Medulla oblongata (tissue), 1 donor: ENCODE measurements around the gene RHBDF1.
A peak's percentile ranks its signal among the peaks of the same experiment; 100 is the strongest.

Experiments used
- DNase-seq: peaks from one replicate; pipeline ENCODE4 v3.0.0-alpha.2; 2015; ENCODE audit errors: extremely low spot score

RHBDF1 gene, protein sequence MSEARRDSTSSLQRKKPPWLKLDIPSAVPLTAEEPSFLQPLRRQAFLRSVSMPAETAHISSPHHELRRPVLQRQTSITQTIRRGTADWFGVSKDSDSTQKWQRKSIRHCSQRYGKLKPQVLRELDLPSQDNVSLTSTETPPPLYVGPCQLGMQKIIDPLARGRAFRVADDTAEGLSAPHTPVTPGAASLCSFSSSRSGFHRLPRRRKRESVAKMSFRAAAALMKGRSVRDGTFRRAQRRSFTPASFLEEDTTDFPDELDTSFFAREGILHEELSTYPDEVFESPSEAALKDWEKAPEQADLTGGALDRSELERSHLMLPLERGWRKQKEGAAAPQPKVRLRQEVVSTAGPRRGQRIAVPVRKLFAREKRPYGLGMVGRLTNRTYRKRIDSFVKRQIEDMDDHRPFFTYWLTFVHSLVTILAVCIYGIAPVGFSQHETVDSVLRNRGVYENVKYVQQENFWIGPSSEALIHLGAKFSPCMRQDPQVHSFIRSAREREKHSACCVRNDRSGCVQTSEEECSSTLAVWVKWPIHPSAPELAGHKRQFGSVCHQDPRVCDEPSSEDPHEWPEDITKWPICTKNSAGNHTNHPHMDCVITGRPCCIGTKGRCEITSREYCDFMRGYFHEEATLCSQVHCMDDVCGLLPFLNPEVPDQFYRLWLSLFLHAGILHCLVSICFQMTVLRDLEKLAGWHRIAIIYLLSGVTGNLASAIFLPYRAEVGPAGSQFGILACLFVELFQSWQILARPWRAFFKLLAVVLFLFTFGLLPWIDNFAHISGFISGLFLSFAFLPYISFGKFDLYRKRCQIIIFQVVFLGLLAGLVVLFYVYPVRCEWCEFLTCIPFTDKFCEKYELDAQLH

DNA sequence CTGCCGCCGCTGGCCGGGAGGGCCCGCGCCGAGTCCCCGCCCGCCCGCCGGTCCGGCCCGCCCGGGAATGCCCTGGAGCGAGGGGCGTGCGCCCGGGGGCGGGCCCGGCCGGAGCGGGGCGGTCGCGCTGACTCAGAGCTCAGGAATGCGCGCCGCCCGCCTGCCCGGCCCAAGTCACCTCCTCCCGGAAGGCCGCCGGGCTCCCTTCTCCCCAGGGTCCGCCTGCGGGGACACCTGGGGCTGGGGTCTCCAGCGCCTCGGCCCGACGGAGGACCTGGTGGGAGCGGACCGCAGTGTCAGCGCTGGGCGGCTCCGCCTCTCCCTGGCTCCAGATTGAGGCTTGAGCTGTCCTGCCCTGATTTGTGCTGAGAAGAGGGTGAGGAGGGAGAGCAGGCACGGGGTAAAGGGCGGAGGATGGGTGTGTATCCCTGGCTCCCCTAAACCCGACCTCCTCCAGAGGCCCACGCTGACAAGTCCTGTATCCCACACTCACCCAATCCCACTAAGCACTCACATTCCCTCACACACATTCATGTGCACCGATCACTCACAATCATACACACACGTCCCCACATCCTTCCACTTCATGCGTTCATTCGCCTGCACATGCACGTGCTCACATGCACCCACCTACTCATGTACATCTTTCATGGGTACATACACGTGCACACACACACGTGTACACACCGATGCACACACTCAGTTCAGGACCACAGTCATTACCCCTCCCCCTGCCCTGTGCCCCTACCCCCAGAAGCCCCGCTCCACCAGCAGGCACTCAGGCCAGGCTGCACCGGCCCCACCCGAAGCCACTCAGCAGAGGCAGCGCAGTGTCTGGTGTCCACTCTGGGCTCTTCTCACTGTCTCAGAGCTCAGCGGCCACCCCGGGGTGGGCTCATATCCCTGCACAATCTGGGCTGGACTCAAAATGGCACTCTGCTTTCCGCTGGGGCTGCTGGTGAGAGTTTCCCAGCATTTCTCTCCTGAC is at the start of gene RHBDF1:
Gene RHBDF1 (minus strand): TSS at position 71 of the 988 bp plus-strand sequence. CDS start 7,616 bp downstream, outside the sequence.
- DNase-seq: no peak

DNA sequence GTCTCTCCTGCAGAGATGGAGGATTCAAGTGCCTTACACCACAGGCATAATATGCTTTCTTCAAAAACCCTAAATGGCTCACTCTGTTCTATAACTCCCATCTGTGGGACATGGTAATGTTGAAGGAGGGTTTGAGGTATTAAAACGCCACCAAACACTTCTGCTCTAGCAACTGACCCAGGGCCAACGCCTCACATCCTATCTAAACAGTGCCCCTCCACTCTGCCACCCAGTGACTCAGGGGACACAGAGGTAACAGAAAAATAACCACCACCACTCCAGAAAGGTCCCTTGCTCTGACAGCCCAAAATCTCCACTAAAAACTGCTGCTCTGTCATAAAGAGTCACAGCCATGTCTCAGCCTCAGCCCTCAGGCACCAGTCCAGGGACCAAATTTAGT is 48.3 kb upstream of the RHBDF1 start:
- no peak for DNase-seq

DNA sequence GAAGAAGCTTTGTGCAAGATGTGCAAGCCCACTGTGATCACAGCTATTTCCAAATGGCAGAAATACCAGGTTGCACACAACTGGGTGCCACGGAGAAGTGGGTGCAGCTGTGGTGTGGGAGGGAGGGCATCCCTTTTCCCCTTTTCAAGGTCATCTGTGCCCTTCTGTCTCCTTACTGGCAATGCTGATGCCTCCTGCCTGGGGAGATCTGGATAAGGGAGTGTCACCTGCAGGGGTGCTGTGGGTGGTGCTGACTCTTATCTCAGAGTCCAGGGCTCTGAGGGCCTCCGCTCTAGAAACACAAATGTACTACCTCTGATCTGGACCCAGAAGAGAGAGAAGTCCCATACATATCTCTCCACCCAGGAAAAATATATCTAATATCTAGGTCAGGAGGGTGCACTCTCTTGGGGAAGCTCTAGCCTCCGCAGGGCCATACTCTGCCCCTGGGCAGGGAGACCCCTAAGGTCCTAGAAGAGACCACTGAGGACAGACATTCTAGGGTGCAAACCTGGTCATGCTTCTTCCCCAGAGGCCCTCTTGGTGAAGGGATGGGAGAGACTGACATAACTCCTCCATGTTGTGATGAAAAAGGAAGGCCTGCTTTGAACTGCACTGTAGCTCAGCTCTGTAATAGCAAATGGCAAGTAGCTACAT is 47.5 kb upstream of the RHBDF1 start:
- no peak for DNase-seq

DNA sequence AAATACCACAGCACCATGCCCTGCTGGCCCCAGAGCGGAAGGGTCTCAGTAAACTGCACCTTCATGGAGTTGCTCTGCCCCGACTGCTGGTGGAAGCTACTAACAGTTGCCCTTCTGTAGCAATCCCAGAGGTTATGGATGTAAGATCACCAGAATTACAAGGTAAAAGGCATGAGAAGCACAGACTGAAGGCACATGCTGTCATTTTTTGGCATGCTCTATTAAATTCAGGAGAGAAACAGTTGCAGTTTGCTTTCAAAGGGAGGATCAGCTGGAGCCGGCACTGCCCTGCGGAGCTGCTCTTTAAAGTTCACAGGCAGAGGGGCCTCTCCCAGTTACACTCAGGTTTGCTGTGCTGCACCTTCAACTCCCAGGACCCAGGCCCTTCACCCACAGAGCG is 46.9 kb upstream of the RHBDF1 start:
- DNase-seq: no peak

DNA sequence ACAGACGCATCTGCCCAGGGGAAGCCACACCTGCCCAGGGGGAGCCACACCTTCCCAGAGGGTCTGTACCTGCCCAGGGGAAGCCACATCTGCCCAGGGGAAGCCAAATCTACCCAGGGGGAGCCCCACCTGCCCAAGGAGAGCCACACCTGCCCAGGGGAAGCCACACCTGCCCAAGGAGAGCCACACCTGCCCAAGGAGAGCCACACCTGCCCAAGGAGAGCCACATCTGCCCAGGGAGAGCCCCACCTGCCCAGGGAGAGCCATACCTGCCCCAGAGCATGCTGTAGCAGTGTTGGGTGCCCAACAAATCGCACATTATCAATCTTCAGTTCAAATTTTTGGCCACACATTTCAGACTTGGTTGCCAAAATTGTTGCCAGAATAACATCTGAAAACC is 46.4 kb upstream of the RHBDF1 start:
- DNase-seq: no peak

DNA sequence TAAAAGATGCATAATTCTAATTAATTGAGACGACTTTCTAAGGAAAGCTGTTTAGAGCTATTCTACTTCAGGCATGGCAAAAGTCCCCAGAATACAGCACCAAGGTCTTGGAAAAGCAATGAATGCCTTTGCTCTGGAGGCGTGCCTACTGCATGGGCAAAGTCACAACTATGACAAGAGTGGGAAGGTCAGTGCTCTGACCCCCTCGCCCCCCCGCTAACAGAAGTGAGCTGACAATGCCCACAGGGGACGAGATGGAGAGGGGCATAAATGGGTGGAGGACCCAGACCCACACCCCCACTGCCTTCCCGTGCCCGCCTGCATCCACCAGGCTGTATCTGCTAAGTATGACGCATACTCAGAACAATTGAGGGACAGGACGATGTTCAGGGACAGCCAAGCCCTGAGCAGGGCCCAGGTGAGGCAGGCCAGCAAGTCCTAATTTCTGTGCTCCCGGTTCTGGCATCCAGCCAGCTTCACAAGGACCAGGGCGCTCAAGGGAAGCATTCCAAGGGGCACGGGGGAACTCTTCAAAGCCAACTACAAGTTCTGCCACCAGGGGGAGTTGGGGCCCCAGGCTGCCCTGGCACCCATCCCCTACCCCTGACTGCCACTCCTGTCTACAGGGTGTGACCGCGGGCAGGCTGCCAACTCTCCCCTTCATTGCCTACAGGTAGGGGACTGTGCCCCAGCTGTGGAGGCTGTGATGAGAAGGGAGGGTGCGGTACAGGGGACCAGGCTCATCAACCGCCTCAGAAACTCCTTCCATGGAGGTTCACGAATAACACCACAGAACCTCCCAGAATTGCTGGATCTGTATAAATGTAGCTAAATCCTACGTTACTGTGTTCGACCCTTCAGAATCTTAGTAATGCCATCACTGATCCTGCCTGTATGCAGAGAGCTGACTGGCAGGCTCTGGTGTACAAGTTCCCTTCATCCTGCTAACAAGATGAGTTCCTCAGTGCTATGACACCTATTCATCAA is 45.2 kb upstream of the RHBDF1 start:
- DNase-seq: peak; percentile 33

DNA sequence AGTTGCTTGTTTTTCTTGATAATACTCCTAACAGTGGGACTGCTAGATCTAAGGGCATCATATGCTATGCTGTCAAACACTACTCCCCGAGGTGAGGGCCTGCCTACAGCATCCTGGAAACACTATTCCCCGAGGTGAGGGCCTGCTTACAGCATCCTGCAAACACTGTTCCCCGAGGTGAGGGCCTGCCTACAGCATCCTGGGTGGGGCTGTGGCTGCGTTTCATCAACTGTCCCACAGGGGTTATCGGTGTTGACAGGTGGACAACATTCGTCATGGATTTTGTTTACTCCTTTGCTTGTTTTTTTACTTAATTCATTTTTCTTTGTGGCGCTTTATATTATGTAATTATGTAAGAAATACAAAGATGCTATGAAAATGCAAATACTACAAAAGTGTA is 43.6 kb upstream of the RHBDF1 start:
- no peak for DNase-seq

DNA sequence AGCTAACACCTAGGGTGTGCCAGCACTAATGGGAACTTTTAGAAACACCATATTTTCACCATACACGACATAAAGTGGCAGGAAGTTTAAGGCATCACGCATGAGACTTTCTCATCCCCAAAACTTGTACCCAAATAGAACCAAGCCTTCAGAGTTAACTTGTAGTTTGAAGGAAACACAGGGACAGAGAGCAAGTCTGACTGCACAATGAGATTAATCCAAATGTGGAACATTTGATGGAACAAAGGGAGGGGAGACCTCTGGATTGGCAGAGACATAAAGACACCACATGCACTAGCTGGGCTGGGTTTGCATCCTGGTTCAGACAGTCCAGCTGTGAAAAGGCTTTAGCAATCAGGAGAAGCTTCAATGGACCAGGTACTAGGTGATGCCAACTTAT is 41.9 kb upstream of the RHBDF1 start:
- no peak for DNase-seq

DNA sequence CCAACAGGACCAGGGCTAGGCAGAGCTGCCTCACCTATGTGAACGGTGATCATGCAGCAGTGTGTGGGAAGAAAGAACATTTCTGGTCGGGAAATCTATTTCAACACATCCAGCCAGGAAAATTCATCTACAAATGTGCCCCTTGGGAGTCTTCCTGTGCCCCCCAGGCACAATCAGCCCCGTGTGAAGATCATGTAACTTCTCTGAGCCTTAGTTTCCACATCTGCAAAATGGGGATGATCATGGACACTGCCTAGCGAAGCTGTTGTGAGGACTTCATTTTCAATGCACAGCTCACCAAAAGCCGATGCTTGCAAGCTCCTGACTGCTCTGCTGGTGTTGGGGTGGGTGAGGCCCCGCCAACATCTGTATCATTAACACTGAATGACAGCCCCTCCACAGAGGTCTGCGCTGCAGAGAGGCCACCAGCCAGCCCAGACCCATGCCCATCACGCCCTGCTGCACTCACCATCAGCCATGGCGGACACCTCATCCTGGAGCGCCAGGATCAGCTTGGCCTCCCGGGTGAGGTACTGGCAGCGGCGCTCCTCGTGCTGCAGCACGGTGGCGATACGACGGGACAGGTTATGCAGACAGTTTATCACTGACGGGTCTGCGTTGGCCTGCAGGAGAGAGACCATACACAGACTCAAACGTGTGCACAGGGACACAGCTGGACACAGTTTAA is 39.9 kb upstream of the RHBDF1 start:
- no peak for DNase-seq

DNA sequence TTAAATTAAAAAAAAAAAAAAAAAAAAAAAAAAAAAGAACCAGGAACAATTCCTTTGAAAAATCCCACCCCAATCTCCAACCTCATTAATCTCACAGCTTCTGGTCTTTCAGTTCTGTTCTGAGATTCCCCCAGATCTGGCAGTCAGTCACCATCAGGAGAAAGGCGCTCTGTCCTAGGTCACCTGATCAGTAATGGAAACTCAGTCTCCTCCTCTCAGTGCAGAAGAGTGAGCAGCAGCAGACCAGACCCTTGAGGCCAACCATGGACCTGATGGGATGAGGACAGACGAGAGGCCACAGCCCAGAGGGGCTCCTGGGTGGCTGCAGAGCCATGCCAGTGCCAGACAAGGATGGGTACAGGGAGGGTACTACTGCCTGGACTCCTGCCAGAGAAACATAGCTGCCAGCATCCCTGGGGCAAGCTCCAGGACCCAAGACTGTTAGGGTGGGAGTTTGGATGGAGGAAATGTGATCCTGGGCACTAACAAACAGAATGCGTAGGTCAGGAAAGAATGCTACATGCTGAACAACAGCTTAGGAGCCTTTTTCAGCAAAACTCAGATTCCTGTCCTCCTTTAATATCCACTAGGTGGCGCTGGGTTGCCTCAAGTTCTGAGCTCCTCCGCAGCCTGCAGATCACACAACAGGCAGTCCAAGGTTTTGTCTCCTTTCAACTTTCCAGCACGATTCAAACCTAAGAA is 34.3 kb upstream of the RHBDF1 start:
- peak; percentile 88 for DNase-seq

DNA sequence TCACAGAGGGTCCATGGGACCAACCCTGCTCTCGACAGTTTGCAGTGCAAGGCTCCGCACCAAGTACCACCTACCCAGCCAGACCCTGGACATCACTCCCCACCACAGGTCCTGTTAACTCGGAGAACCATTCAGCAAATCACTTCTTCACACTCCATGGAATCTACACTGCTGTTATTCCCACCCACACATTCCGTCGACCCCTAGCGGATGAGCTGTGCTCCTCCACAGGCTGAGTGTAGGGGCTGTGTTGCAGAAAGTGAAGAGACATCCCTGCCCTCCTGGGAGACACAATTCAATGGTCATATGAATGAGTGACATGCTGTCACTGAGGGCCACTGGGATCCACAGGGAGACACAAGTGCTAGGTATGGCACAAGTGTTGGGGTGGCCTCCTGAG is 33.1 kb upstream of the RHBDF1 start:
- no peak for DNase-seq

DNA sequence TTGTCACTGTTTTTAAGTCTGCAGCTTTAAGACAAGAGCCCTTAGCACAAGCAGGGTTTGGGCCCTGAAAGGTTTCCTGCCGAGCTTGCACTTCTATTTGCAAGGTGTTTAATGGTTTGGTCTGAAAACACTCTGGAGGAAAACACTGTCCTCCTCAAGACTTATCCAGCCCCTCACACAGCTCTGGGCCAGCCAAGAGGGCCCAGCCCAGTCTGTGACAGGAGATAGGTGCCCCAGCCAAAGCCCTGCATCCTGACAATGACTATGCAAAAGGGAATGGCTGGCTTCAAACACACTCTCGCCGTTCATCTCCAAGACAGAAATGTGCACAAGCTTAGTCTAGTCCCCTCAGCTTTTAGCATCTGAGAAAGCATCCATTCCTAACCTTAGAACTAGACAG is 32.5 kb upstream of the RHBDF1 start:
- DNase-seq: no peak

DNA sequence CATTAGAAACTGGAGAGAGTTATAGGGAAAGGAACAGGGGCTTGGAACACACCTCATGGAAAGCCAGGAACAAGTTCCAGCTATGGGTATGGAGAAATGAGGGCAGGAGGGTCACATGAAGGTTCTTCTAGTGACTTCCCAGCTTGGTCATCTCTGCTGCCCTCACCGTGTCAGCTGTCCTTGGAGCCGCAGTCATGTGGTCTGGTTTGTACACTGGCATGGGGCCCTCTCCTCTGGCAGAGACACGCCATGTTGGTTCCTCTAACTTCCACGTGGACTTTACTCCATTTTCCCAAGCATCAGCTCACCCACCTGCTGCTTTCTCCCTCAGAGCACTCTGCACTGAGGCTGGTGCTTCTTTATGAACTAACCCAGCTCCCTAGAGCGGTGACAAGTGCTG is 31.9 kb upstream of the RHBDF1 start:
- DNase-seq: no peak

DNA sequence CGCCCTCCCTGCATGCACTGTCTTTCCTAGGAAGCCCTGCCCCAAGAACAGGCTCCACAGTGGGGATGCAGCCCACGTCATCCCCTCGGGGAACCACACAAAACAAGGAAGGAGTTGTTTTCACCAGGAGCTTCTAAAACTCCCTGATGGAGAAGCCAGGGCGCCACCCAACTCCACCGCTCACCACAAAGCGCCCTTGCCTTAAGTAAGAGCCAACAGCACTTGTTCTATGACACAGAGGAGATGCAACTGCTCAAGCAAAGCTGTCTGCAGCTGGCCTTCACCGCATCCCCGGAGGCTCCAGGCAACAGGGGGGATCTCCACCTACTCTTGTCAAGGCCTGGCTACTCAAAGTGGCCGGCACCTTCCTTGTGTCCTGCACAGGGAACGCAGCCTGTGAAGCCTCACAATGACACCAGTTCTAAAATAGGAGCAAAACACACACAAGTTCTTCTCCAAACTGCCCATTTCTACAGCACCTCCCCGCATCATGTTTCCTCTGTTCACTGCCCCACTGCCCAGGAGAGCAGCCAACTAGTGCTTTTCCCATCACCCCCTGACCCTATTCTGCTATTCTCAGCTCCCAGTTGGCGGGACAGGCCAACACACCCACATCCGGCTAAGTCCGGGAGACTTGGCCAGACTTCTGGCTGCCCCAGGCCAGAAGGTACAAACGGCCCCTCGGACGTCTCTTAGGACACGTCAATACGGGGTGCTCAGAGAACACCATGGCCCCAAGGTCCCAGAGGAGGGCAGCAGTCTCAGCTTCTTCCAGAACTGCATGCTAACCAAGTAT is 29.8 kb upstream of the RHBDF1 start:
- peak; percentile 64 for DNase-seq

DNA sequence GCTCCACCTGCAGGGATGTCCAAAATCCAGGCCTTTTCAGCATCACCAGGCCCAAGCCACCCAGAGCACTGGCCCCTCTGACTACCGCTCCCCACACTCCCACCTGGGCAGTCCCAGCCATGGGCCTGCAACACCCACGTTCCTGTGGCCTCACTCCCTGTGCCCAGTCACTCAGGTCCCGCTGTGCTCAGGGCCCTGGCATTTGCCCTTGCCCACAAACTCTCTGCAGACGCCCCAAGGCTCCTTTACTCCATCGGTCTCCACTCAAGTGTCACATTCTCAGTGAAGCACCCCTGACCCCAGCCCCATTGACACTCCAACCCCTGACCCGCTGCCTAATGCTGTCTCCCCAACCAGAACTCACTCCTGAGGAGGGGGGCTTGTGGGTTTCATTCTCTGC is 29.2 kb upstream of the RHBDF1 start:
- DNase-seq: no peak

DNA sequence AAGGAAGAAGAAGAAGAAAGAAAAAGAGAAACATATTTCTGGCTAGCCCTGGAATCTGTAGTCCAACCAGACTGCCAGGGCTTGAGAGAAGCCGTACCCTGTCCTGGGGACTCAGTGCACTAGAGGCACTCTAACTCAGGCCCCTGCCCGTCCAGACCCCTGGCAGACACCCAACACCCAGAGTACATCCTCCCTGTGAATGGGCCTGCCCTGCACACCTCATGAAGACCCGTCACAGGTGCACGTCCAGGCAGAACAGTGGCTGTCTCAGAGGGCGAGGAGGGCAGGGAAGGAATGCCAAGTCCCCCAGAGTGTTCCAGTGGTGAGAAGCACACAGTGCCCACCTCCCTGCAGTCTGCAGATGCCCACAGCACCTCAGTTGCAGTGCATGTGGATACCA is 28.6 kb upstream of the RHBDF1 start:
- no peak for DNase-seq

DNA sequence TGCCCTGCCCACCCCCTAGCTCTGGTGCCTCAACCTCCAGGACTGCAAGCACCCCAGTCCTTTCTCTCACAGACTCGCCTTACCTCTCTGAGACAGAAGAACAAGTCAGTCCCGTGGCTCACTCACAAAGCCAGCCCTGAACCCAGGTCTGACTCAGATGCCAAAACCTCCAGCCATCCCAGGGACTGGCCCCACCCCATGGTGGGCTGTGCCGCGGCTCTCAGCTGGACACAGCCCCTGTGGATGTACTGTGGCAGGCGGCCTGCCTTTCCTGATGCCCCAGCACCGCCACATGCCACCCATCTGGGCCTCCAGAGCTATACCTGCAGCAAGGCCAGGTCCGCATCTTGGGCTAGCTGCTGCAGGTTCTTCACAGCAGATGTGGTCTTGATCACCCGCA is 25.4 kb upstream of the RHBDF1 start:
- DNase-seq: no peak

DNA sequence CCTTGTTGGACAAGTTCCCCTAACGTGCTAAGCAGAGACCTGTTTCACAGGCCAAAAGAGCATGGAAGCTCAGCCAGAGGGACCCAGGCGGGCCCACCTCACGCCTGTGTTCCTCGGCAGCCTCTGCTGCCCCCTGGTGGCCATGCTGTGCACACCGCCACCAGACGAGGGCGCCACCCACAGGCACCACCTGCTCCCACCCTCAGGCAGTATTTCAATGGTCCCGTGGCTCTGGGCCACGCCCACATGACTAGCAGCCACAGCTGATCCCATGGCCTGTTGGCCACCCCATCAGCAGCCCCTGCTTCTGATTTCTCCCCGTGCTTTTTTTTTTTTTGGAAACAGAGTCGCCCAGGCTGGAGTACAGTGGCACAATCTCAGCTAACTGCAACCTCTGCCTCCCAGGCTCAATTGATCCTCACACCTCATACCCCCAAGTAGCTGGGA is 24.5 kb upstream of the RHBDF1 start:
- DNase-seq: peak; percentile 92
